Measurements from ENCODE around the gene SEPTIN1.

GRCh38 chr16:30342751-30343490 is 39.4 kb downstream of the SEPTIN1 start:
- no peak for TF ChIP-seq POLR2A (IDR thresholded peaks at IDR 0.05)
- TF ChIP-seq CTCF (IDR thresholded peaks at IDR 0.05), result no peak
